Retinal pigment epithelial cell (primary cell): ENCODE results near the gene PPM1L.

Source experiments
- DNase-seq: peaks from one replicate; pipeline ENCODE4 v3.0.0-alpha.2; 2010; ENCODE audit warnings: low read depth
- H3K4me3 ChIP-seq: 2 replicates; pipeline ENCODE4 v1.5.1; 2011; ENCODE audit warnings: mild to moderate bottlenecking, low read length, control low read depth, moderate library complexity
- TF ChIP-seq, protein P1 (sequence below): conservative IDR thresholded peaks from 2 replicates; pipeline ENCODE4 v1.5.1; 2011; ENCODE audit warnings: low read depth, low read length, control low read depth, inconsistent platforms

PPM1L gene

GRCh38 chr3:160931474-160931873 lies 175.4 kb downstream of the PPM1L start:
- DNase-seq = no peak
- TF ChIP-seq, protein P1, sequence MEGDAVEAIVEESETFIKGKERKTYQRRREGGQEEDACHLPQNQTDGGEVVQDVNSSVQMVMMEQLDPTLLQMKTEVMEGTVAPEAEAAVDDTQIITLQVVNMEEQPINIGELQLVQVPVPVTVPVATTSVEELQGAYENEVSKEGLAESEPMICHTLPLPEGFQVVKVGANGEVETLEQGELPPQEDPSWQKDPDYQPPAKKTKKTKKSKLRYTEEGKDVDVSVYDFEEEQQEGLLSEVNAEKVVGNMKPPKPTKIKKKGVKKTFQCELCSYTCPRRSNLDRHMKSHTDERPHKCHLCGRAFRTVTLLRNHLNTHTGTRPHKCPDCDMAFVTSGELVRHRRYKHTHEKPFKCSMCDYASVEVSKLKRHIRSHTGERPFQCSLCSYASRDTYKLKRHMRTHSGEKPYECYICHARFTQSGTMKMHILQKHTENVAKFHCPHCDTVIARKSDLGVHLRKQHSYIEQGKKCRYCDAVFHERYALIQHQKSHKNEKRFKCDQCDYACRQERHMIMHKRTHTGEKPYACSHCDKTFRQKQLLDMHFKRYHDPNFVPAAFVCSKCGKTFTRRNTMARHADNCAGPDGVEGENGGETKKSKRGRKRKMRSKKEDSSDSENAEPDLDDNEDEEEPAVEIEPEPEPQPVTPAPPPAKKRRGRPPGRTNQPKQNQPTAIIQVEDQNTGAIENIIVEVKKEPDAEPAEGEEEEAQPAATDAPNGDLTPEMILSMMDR = no peak
- no peak overlapping the region for H3K4me3 ChIP-seq

GRCh38 chr3:160935413-160936095 lies 179.5 kb downstream of the PPM1L start:
- no peak overlapping the region for H3K4me3 ChIP-seq
- no peak for DNase-seq
- TF ChIP-seq, protein P1 = no peak

DNA sequence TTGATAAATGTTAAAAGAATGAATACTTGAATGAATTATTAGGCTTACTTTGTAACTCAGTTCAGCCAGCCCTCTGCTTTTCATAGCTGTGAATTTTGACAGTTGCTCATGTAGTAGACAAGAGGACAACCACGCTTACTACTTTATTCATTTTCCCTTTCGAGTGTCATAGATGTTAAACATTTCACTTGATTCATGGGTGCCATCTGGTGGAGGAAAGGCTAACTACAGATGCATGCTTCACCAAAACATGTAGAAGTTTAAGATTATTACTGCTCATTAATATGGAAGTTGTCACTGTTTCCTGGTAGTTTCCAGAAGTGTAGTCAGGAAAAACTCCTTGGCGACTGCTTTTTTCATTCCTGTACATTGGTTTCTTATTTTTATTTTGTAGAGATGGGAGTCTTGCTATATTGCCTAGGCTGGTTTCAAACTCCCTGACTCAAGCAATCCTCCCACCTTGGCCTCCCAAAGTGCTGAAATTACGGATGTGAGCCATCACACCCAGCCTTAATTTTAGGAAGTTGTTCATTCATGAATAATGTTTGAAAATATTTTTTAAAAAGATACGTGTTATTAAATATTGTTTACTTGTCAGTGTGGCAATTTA lies 186.0 kb downstream of the PPM1L start:
- no peak for DNase-seq
- TF ChIP-seq, protein P1 = peak; percentile 81
- no peak overlapping the region for H3K4me3 ChIP-seq

GRCh38 chr3:160943996-160944395 lies 188.0 kb downstream of the PPM1L start:
- H3K4me3 ChIP-seq = no peak overlapping the region
- TF ChIP-seq, protein P1 = no peak
- no peak for DNase-seq

- TF ChIP-seq, protein P1 = no peak
- no peak for DNase-seq
- no peak overlapping the region for H3K4me3 ChIP-seq
Observed at GRCh38 chr3:160945336-160945735, 189.3 kb downstream of the PPM1L start.

DNA sequence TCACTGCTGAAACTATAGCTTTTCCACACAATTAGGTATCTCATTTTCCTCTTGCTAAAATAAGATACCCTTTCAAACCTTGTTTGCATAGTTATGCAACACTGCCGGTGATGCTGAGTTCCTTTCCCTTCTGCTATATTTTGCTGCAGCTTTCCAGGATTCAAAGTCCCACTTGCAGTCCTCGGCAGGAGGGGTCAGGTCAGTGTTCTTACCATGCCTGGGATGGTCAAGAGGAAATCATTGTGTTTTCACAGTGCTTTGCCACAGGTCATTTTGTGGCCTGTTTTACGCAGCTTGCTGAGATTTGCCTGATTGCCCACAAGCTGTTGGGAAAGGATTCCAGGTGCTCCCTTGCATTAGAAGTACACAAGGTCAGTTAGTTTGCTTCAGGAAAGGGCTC lies 192.2 kb downstream of the PPM1L start:
- TF ChIP-seq, protein P1 = no peak
- no peak for DNase-seq
- no peak overlapping the region for H3K4me3 ChIP-seq

DNA sequence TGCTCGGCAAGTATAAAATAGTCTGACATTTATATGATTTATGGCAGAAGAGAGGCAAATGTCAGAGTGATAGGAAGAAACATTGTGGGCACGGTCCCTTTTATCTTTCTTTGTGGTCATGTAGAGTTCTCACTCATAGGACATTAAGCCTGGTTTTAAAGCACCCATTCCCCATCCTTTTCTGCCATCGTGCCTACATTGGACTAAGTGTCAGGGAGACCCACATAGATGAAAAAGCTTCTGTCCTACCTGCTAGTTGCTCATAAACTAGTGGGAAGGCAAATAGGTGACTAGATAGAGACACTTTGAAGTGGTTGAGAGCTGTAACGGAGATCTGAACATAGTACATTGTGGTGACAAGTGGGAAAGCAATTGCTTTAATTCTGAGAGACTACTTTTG lies 193.4 kb downstream of the PPM1L start:
- no peak overlapping the region for H3K4me3 ChIP-seq

More for the DNA sequence above, 193.4 kb downstream of the PPM1L start:
- no peak for DNase-seq
- TF ChIP-seq, protein P1 = no peak
